IMR-90 (cell line): ENCODE data around the gene BTLA. TPM values are rescaled to one million over a fixed set of nuclear protein-coding genes. Genes with fewer than 3 reads are reported as not detected.
"Not testable (repeated sequence)": the region's sequence is repeated elsewhere in the genome, so short reads cannot be mapped to it uniquely, and the experiment has no call there.

ENCODE experiments used
- ATAC-seq: fragments of 200-7000 bp; cut with Tn5 transposase; 2 replicates; pipeline ENCODE4 v1.9.1; 2020; ENCODE audit warnings: low read depth, mild to moderate bottlenecking, moderate library complexity
- BruUV-seq: library from RNA; stranded (reverse); fragments of 400-500 nt; replicated peaks from 2 replicates; lab custom pipeline; 2021; lab: Mats Ljungman, UMichigan
- CTCF ChIA-PET: fragments of 300-600 bp; formaldehyde crosslinking; extraction: SDS; loops from one replicate; lab custom pipeline; 2021; ENCODE audit warnings: antibody characterized with exemption; lab: Yijun Ruan, JAX
- POLR2A ChIA-PET: fragments of 300-600 bp; sonication (Branson Sonifier 250); formaldehyde crosslinking; loops from one replicate; lab custom pipeline; 2022; ENCODE audit warnings: antibody characterized with exemption; ENCODE audit not compliant: unreplicated experiment; lab: Charles Lee
- DNase-seq: peaks from one replicate; pipeline ENCODE4 v3.0.0; 2013
- H2AFZ ChIP-seq: replicated peaks from 2 replicates; pipeline ENCODE3; 2013; ENCODE audit warnings: low read length, mild to moderate bottlenecking; ENCODE audit not compliant: poor library complexity
- H2AK5ac ChIP-seq: 2 replicates; pipeline ENCODE4 v1.6.1; 2013; ENCODE audit warnings: low read depth, low read length, inconsistent platforms
- H2AK9ac ChIP-seq: replicated peaks from 2 replicates; pipeline ENCODE3; 2013; ENCODE audit warnings: mild to moderate bottlenecking, low read depth, low read length, moderate library complexity; ENCODE audit not compliant: poor library complexity
- H2BK120ac ChIP-seq: 2 replicates; pipeline ENCODE4 v1.6.1; 2013; ENCODE audit warnings: low read depth, low read length, inconsistent platforms
- H2BK15ac ChIP-seq: 3 replicates; pipeline ENCODE4 v1.6.1; 2013; ENCODE audit warnings: low read depth, low read length, inconsistent platforms
- H2BK20ac ChIP-seq: 2 replicates; pipeline ENCODE4 v1.6.1; 2013; ENCODE audit warnings: low read depth, mild to moderate bottlenecking, inconsistent platforms, low read length, moderate library complexity
- H2BK5ac ChIP-seq: 2 replicates; pipeline ENCODE4 v1.6.1; 2013; ENCODE audit warnings: mild to moderate bottlenecking, low read depth, low read length, inconsistent platforms; ENCODE audit not compliant: poor library complexity, severe bottlenecking
- H3K14ac ChIP-seq: replicated peaks from 2 replicates; pipeline ENCODE4 v1.6.1; 2013; ENCODE audit warnings: low read depth, low read length, inconsistent platforms
- H3K18ac ChIP-seq: 2 replicates; pipeline ENCODE4 v1.6.1; 2013; ENCODE audit warnings: low read depth, low read length, control low read depth
- H3K23ac ChIP-seq: 2 replicates; pipeline ENCODE4 v1.6.1; 2013; ENCODE audit warnings: low read depth, low read length, inconsistent platforms
- H3K27ac ChIP-seq: 2 replicates; pipeline ENCODE4 v1.5.1; 2013; ENCODE audit warnings: mild to moderate bottlenecking, control low read depth, low read length; ENCODE audit not compliant: insufficient read depth
- H3K27me3 ChIP-seq: 2 replicates; pipeline ENCODE4 v1.6.1; 2013; ENCODE audit warnings: low read length; ENCODE audit not compliant: control insufficient read depth, insufficient read depth
- H3K36me3 ChIP-seq: 2 replicates; pipeline ENCODE4 v1.6.1; 2013; ENCODE audit warnings: low read length, mixed read lengths; ENCODE audit not compliant: control insufficient read depth, insufficient read depth
- H3K4ac ChIP-seq: 2 replicates; pipeline ENCODE4 v1.6.1; 2013; ENCODE audit warnings: low read depth, low read length, inconsistent platforms
- H3K4me1 ChIP-seq: 2 replicates; pipeline ENCODE4 v1.6.1; 2013; ENCODE audit warnings: low read length, mixed read lengths; ENCODE audit not compliant: control insufficient read depth, insufficient read depth
- H3K4me2 ChIP-seq: 2 replicates; pipeline ENCODE4 v1.6.1; 2013; ENCODE audit warnings: low read depth, mild to moderate bottlenecking, control low read depth, low read length, moderate library complexity
- H3K4me3 ChIP-seq: 2 replicates; pipeline ENCODE4 v1.5.1; 2013; ENCODE audit warnings: low read depth, mild to moderate bottlenecking, control low read depth, low read length, moderate library complexity; ENCODE audit not compliant: insufficient read depth
- H3K56ac ChIP-seq: 2 replicates; pipeline ENCODE4 v1.6.1; 2013; ENCODE audit warnings: low read length, inconsistent platforms; ENCODE audit not compliant: insufficient read depth; ENCODE audit errors: extremely low read depth
- H3K79me1 ChIP-seq, 2 experiments: 2 replicates each; pipeline ENCODE4 v1.6.1; 2013; ENCODE audit warnings: low read length in 2 of 2, inconsistent platforms in 1 of 2, low read depth in 1 of 2
- H3K9ac ChIP-seq: 2 replicates; pipeline ENCODE4 v1.6.1; 2013; ENCODE audit warnings: low read depth, low read length, control low read depth
- H3K9me1 ChIP-seq: 2 replicates; pipeline ENCODE4 v1.6.1; 2013; ENCODE audit warnings: low read length, inconsistent platforms; ENCODE audit not compliant: insufficient read depth
- H3K9me3 ChIP-seq: 2 replicates; pipeline ENCODE4 v1.6.1; 2013; ENCODE audit warnings: low read length; ENCODE audit not compliant: control insufficient read depth, insufficient read depth
- H4K20me1 ChIP-seq: 2 replicates; pipeline ENCODE4 v1.6.1; 2013; ENCODE audit warnings: low read length, inconsistent platforms; ENCODE audit not compliant: insufficient read depth
- H4K5ac ChIP-seq: 2 replicates; pipeline ENCODE4 v1.6.1; 2013; ENCODE audit warnings: mild to moderate bottlenecking, low read depth, low read length, control low read depth
- H4K8ac ChIP-seq, 2 experiments: 2 replicates each; pipeline ENCODE4 v1.6.1; 2013; ENCODE audit warnings: low read depth in 2 of 2, low read length in 2 of 2, control low read depth in 1 of 2, inconsistent platforms in 1 of 2
- H4K91ac ChIP-seq: 2 replicates; pipeline ENCODE4 v1.6.1; 2013; ENCODE audit warnings: low read depth, low read length, inconsistent platforms; ENCODE audit not compliant: insufficient read depth
- WGBS, 2 experiments: methylation state at CpG; one replicate each; pipeline versions ENCODE4 v1.1.5 to v1.1.7; 2013; ENCODE audit warnings: missing lambda C conversion rate in 2 of 2; ENCODE audit not compliant: insufficient read length in 1 of 2; ENCODE audit errors: extremely low coverage in 2 of 2; 5-methylcytosine and 5-hydroxymethylcytosine counted together
- dilution Hi-C: fragments of 300-500 bp; cut with HindIII; formaldehyde crosslinking; loops from one replicate; pipeline ENCODE4 v1.14.3; 2018; ENCODE audit warnings: low sequenced_read_pairs; ENCODE audit not compliant: unreplicated experiment
- in situ Hi-C: fragments of 300-500 bp; cut with MboI; formaldehyde crosslinking; loops from 3 replicates; pipeline ENCODE4 v1.14.3; 2019; ENCODE audit warnings: low sequenced_read_pairs, inconsistent platforms, mixed read lengths
- intact Hi-C: fragments of 100-400 bp; cut with micrococcal nuclease; formaldehyde crosslinking; loops from 2 replicates; pipeline ENCODE4 v1.10.0; 2022
- polyA plus RNA-seq, 3 experiments: library from polyadenylated mRNA; depleted of rRNA; stranded (reverse); fragments of >200 nt; gene quantifications; 2 replicates each; pipeline ENCODE4 v1.2.3, GENCODE V29; 2012; ENCODE audit warnings: low replicate concordance in 1 of 3
- total RNA-seq: library from RNA; depleted of rRNA; stranded (reverse); fragments of >200 nt; gene quantifications from 2 replicates; pipeline ENCODE4 v1.2.3, GENCODE V29; 2012

Gene BTLA
- total and polyA plus RNA-seq, 2 of the 4 experiments (the other 2 are of a cell fraction) = not detected

DNA sequence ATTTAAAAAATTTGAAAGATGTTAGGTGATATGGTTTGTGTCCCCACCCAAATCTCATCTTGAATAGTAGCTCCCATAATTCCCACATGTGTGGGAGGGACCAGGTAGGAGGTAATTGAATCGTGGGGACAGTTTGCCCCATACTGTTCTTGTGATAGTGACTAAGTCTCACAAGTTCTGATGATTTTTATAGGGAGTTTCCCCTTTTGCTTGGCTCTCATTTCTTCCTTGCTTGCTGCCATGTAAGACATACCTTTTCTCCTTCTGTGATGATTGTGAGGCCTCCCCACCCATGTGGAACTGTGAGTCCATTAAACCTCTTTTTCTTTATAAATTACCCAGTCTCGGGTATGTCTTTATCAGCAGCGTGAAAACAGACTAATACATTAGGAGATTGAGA lies 19.7 kb upstream of the BTLA start:
- WGBS, 2 experiments = no CpG with 5 or more reads among the region's 3 CpGs
- intact Hi-C loops (loop anchor here (1.0 to 5.0 kb wide), 5 partner anchors 77 to 406 kb away; no protein-coding TSS in a partner anchor), dilution Hi-C loops (loop anchor here (25.0 kb wide), 1 partner anchor 207 kb away; no protein-coding TSS in a partner anchor), in situ Hi-C loops (loop anchor here (25.0 kb wide), 1 partner anchor 382 kb away; the partner anchor contains the start of gene GCSAM)
- H3K27me3 ChIP-seq, H3K23ac ChIP-seq, H3K9me1 ChIP-seq, DNase-seq, H2AFZ ChIP-seq, H3K14ac ChIP-seq, H3K9me3 ChIP-seq, H2BK20ac ChIP-seq, H2AK9ac ChIP-seq, BruUV-seq, H3K56ac ChIP-seq, H3K9ac ChIP-seq, H2AK5ac ChIP-seq, H4K91ac ChIP-seq, H4K20me1 ChIP-seq, H4K8ac ChIP-seq, H3K18ac ChIP-seq, H3K36me3 ChIP-seq, H4K5ac ChIP-seq, H2BK120ac ChIP-seq, H3K4ac ChIP-seq, H3K27ac ChIP-seq, H3K4me2 ChIP-seq, H3K79me1 ChIP-seq, H3K4me3 ChIP-seq, H3K4me1 ChIP-seq, POLR2A ChIA-PET, H2BK5ac ChIP-seq, ATAC-seq, H2BK15ac ChIP-seq: not testable (repeated sequence)
- CTCF ChIA-PET = interaction anchor here (0.6 to 1.1 kb wide), 2 partner anchors 214 to 226 kb away, joined by 3 to 5 read pairs; partner anchors contain the start of gene SLC9C1
